HG02623 (cell line): ENCODE data around the gene TMEM8B.

Experiments used
- ATAC-seq: cut with Tn5 transposase; IDR thresholded peaks from one replicate; pipeline ENCODE4 v1.9.1; 2021; ENCODE audit warnings: moderate library complexity; ENCODE audit not compliant: unreplicated experiment

The TMEM8B gene

GRCh38 chr9:35839926-35840325, 10.9 kb downstream of the TMEM8B start:
- ATAC-seq = no peak

- no peak for ATAC-seq
Measured at GRCh38 chr9:35840881-35841644, 12.0 kb downstream of the TMEM8B start.

GRCh38 chr9:35841645-35841900, 12.5 kb downstream of the TMEM8B start:
- ATAC-seq = no peak

- ATAC-seq = no peak
Measured at GRCh38 chr9:35842020-35842745, 13.2 kb downstream of the TMEM8B start.

- peak; percentile 62 for ATAC-seq
Measured at GRCh38 chr9:35842795-35843194, 13.8 kb downstream of the TMEM8B start.

GRCh38 chr9:35844628-35845270, 15.7 kb downstream of the TMEM8B start:
- ATAC-seq = no peak

- no peak for ATAC-seq
Measured at GRCh38 chr9:35845824-35846771, 17.1 kb downstream of the TMEM8B start.

- ATAC-seq = peak; percentile 89
Measured at GRCh38 chr9:35847792-35848572, 19.0 kb downstream of the TMEM8B start.

GRCh38 chr9:35852267-35852815, 23.3 kb downstream of the TMEM8B start:
- ATAC-seq = no peak

GRCh38 chr9:35852876-35853865, 24.1 kb downstream of the TMEM8B start:
- no peak for ATAC-seq

- ATAC-seq = no peak
Measured at GRCh38 chr9:35854091-35854762, 25.2 kb downstream of the TMEM8B start.

- no peak for ATAC-seq
Measured at GRCh38 chr9:35856206-35856605, 27.2 kb downstream of the TMEM8B start.

- ATAC-seq = no peak
Measured at GRCh38 chr9:35856882-35857281, 27.9 kb downstream of the TMEM8B start.

- ATAC-seq = no peak
Measured at GRCh38 chr9:35858458-35858857, 29.4 kb downstream of the TMEM8B start.

- ATAC-seq = no peak
Measured at GRCh38 chr9:35859310-35859989, 30.4 kb downstream of the TMEM8B start.

GRCh38 chr9:35859990-35860339, 30.9 kb downstream of the TMEM8B start:
- ATAC-seq = no peak

- no peak for ATAC-seq
Measured at GRCh38 chr9:35861161-35861897, 32.3 kb downstream of the TMEM8B start.
